ENCODE measurements around the gene BCAS1.

Gene BCAS1

GRCh38 chr20:54103067-54103761 lies 32.8 kb upstream of the BCAS1 start:
- no peak overlapping the region for H3K4me3 ChIP-seq (ENCODE audit: control insufficient read depth, low read depth, low read length)
- TF ChIP-seq CTCF (conservative IDR thresholded peaks at IDR 0.05; ENCODE audit: control insufficient read depth, insufficient read depth, low read depth, low read length) = peak; percentile 93
- peak; percentile 66 for DNase-seq (ENCODE audit: low read depth)

- DNase-seq (ENCODE audit: low read depth) = no peak
- no peak for TF ChIP-seq CTCF (conservative IDR thresholded peaks at IDR 0.05; ENCODE audit: control insufficient read depth, insufficient read depth, low read depth, low read length)
- H3K4me3 ChIP-seq (ENCODE audit: control insufficient read depth, low read depth, low read length) = no peak overlapping the region
Measured at GRCh38 chr20:54102543-54102942, 32.1 kb upstream of the BCAS1 start.

- DNase-seq (ENCODE audit: low read depth) = no peak
Measured at GRCh38 chr20:54100563-54100962, 30.2 kb upstream of the BCAS1 start.

GRCh38 chr20:54099894-54100293 lies 29.5 kb upstream of the BCAS1 start:
- no peak for TF ChIP-seq CTCF (conservative IDR thresholded peaks at IDR 0.05; ENCODE audit: control insufficient read depth, insufficient read depth, low read depth, low read length)
- no peak overlapping the region for H3K4me3 ChIP-seq (ENCODE audit: control insufficient read depth, low read depth, low read length)
- no peak for DNase-seq (ENCODE audit: low read depth)

More at GRCh38 chr20:54100563-54100962, 30.2 kb upstream of the BCAS1 start:
- H3K4me3 ChIP-seq (ENCODE audit: control insufficient read depth, low read depth, low read length) = no peak overlapping the region
- no peak for TF ChIP-seq CTCF (conservative IDR thresholded peaks at IDR 0.05; ENCODE audit: control insufficient read depth, insufficient read depth, low read depth, low read length)

- TF ChIP-seq CTCF (conservative IDR thresholded peaks at IDR 0.05; ENCODE audit: control insufficient read depth, insufficient read depth, low read depth, low read length) = no peak
- no peak overlapping the region for H3K4me3 ChIP-seq (ENCODE audit: control insufficient read depth, low read depth, low read length)
- DNase-seq (ENCODE audit: low read depth) = no peak
Measured at GRCh38 chr20:54098047-54098446, 27.7 kb upstream of the BCAS1 start.

GRCh38 chr20:54097236-54097529 lies 26.8 kb upstream of the BCAS1 start:
- H3K4me3 ChIP-seq (ENCODE audit: control insufficient read depth, low read depth, low read length) = no peak overlapping the region
- TF ChIP-seq CTCF (conservative IDR thresholded peaks at IDR 0.05; ENCODE audit: control insufficient read depth, insufficient read depth, low read depth, low read length) = no peak
- no peak for DNase-seq (ENCODE audit: low read depth)

- H3K4me3 ChIP-seq (ENCODE audit: control insufficient read depth, low read depth, low read length) = no peak overlapping the region
- DNase-seq (ENCODE audit: low read depth) = no peak
- TF ChIP-seq CTCF (conservative IDR thresholded peaks at IDR 0.05; ENCODE audit: control insufficient read depth, insufficient read depth, low read depth, low read length) = no peak
Measured at GRCh38 chr20:54095824-54096223, 25.4 kb upstream of the BCAS1 start.

All from fibroblast of mammary gland (primary cell).